IPS-NIHi7 (cell line): Measurements from ENCODE around the gene GMPPB.

ENCODE experiments used
- DNase-seq: peaks from one replicate; pipeline ENCODE4 v3.0.0; 2012; ENCODE audit warnings: mixed read lengths; ENCODE audit errors: extremely low spot score

The GMPPB gene

GRCh38 chr3:49729966-49730609 lies 6.3 kb upstream of the GMPPB start:
- no peak for DNase-seq

GRCh38 chr3:49727924-49728361 lies 4.2 kb upstream of the GMPPB start:
- no peak for DNase-seq

- no peak for DNase-seq
Observed at GRCh38 chr3:49727154-49727923, 3.6 kb upstream of the GMPPB start.

- no peak for DNase-seq
Observed at GRCh38 chr3:49725906-49726681, 2.3 kb upstream of the GMPPB start.

- DNase-seq, result no peak
Observed at GRCh38 chr3:49724586-49724985, 835 bp upstream of the GMPPB start.

- DNase-seq, result peak; percentile 42
Observed at GRCh38 chr3:49723296-49723627, 489 bp downstream of the GMPPB start.

- no peak for DNase-seq
Observed at GRCh38 chr3:49722896-49723295, 855 bp downstream of the GMPPB start.

GRCh38 chr3:49721896-49722781 lies 1.6 kb downstream of the GMPPB start:
- DNase-seq, result no peak

GRCh38 chr3:49721596-49721895 lies 2.2 kb downstream of the GMPPB start:
- DNase-seq, result no peak

GRCh38 chr3:49720855-49721595 lies 2.7 kb downstream of the GMPPB start:
- DNase-seq, result no peak

GRCh38 chr3:49719214-49719884 lies 4.4 kb downstream of the GMPPB start, which contains the start of gene AMIGO3:
Gene AMIGO3 (minus strand): TSS chr3:49719684. CDS start chr3:49719465, 219 bp downstream.
- DNase-seq, result peak; percentile 98

GRCh38 chr3:49718858-49719213 lies 4.9 kb downstream of the GMPPB start:
- DNase-seq, result no peak

- DNase-seq, result no peak
Observed at GRCh38 chr3:49717959-49718857, 5.5 kb downstream of the GMPPB start.

GRCh38 chr3:49717211-49717958 lies 6.4 kb downstream of the GMPPB start:
- DNase-seq, result no peak

GRCh38 chr3:49716691-49717210 lies 7.0 kb downstream of the GMPPB start:
- no peak for DNase-seq

GRCh38 chr3:49716169-49716568 lies 7.6 kb downstream of the GMPPB start:
- DNase-seq, result no peak

- DNase-seq, result no peak
Observed at GRCh38 chr3:49715611-49716121, 8.1 kb downstream of the GMPPB start.
